Measurements from ENCODE around the gene AP2A2.

Gene AP2A2

DNA sequence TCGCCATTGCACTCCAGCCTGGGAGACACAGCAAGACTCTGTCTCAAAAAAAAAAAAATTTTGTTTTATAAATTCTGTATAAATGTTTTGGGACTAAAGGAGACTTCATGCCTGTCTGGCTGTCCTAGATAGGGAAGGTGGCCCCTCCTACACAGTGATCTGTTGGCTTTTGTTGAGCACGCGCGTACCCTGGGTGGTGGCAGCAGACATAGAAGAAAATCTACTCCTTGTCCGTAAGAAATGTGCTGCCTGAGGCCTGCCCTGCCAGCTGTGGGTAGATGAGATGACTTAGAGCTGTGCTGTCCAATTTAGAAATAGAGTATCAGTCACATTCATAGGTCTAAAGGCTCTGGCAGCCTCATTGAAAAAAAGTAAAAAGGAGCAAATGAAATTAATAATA is 37.0 kb downstream of the AP2A2 start:
- no peak for DNase-seq (ENCODE audit: low read depth)
- H3K4me3 ChIP-seq (ENCODE audit: control insufficient read depth, low read depth, low read length): no peak overlapping the region
- TF ChIP-seq CTCF (conservative IDR thresholded peaks at IDR 0.05; ENCODE audit: control insufficient read depth, insufficient read depth, low read depth, low read length): no peak

GRCh38 chr11:963852-964251 is 38.2 kb downstream of the AP2A2 start:
- DNase-seq (ENCODE audit: low read depth): no peak
- TF ChIP-seq CTCF (conservative IDR thresholded peaks at IDR 0.05; ENCODE audit: control insufficient read depth, insufficient read depth, low read depth, low read length): no peak
- H3K4me3 ChIP-seq (ENCODE audit: control insufficient read depth, low read depth, low read length): no peak overlapping the region

DNA sequence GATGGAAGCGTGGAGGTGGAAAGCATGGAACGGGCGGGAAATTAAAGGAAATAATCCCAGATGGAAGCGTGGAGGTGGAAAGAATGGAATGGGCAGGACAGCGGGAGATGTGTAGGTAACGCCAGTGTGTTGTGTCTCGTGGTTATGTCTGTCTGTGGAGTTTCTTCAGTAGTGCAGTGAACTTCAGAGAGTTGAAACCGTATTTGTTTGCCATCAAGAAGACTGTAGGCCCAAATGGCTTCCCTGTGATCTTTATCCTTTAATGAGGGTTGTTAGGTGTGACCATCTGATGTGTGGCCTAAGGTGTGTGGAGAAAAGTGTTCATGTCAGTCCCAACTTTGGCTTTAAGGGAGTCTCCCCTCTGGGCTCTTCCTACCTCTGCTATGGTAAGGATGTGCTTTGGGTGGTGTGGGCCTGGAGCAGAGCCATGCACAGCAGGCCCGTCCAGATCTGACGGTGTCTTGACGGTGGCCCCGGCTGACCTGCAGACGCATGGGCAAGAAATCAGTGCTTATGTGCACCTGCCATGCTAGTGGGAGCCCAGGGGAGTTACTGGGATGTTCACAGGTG is 39.6 kb downstream of the AP2A2 start:
- no peak for DNase-seq (ENCODE audit: low read depth)
- no peak for TF ChIP-seq CTCF (conservative IDR thresholded peaks at IDR 0.05; ENCODE audit: control insufficient read depth, insufficient read depth, low read depth, low read length)

GRCh38 chr11:967995-968751 is 42.5 kb downstream of the AP2A2 start:
- TF ChIP-seq CTCF (conservative IDR thresholded peaks at IDR 0.05; ENCODE audit: control insufficient read depth, insufficient read depth, low read depth, low read length): no peak
- no peak overlapping the region for H3K4me3 ChIP-seq (ENCODE audit: control insufficient read depth, low read depth, low read length)
- DNase-seq (ENCODE audit: low read depth): no peak

More for the DNA sequence above, 39.6 kb downstream of the AP2A2 start:
- no peak overlapping the region for H3K4me3 ChIP-seq (ENCODE audit: control insufficient read depth, low read depth, low read length)

DNA sequence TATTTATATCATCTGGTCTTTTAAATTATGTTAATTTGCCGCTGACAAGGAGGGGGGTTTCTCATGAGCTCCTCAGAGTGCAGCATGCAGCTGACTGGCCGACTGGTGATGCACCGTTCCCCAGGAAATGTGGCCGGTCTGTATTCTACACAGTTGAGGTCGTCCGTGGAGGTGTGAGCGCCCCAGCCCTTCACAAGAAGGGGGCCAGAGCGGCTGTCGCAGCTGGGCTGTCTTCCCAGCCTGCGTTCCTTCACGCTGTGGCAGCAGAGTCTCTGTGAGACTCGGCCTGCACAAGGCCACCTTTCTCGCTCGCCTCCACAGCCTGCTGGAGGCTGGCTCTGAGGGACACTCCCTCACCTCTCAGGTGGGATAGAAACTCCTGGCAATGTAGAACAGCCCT is 43.2 kb downstream of the AP2A2 start:
- no peak overlapping the region for H3K4me3 ChIP-seq (ENCODE audit: control insufficient read depth, low read depth, low read length)
- no peak for TF ChIP-seq CTCF (conservative IDR thresholded peaks at IDR 0.05; ENCODE audit: control insufficient read depth, insufficient read depth, low read depth, low read length)
- DNase-seq (ENCODE audit: low read depth): no peak

DNA sequence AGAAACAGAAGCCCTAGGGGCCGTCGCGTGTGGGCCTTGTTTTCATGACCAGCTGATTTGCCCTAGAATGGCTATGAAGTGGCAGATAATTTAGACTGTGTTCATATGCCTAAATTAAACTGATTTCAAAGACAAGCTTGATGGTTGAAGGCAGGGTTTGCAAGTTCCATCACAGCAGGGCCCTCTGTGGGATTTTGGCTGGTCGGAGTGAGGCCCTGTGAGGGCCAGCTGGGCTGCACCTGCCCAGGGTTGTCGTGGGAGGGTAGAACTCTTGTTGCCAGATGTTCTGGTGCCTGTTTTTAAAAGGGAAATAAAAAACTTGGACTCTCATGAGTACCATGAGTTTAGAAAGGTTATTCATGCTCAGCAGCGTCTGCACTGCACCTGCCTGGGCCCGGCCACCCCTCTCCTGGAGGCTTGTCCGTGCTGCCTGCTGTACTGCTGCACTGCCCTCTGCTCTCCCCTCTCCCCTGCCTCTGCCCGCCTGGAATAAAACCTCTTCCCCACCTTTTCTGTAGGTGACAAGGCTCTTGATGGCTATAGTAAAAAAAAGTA is 44.1 kb downstream of the AP2A2 start:
- DNase-seq (ENCODE audit: low read depth): no peak
- TF ChIP-seq CTCF (conservative IDR thresholded peaks at IDR 0.05; ENCODE audit: control insufficient read depth, insufficient read depth, low read depth, low read length): no peak

More for the DNA sequence above, 44.1 kb downstream of the AP2A2 start:
- no peak overlapping the region for H3K4me3 ChIP-seq (ENCODE audit: control insufficient read depth, low read depth, low read length)
